ENCODE measurements around the gene TMEM213.

TMEM213 gene

DNA sequence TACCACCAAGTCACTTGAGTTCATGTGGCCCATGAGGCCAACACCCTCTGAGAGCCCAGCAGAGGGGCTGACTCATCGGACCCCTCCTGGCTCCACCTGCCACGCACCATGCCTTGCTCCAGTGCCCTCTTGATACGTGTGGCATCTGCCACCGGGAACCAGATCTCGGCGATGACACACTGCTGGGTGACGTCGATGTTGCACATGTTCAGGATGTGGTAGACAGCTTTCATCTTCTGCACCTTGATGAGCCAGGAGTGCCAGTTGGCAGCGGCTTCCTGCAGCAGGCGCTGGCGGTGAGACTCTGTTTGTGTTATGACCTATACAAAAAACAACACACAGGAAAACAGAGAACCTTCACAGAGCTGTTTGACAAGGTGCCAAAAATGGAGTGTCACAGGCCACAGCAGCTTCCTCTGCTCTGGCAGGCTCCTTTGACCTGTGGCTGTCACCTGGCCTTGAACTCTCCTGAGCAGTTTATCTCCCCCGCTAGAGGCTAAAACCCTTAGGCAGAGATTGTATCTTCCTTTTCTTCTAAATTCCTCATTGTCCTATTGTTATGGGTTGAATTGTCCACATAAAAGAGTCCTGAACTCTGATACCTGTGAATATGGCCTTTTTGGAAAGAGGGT, 45.2 kb upstream of the TMEM213 start:
- Histone ChIP-seq H3K79me2 (ENCODE audit: control insufficient read depth, insufficient read depth, low read length) (no peaks in the 10 kb centered on the region), H3K27me3 (ENCODE audit: insufficient read depth, low read length, poor library complexity) (no peaks in the 10 kb centered on the region), H3K4me2 (ENCODE audit: low read length) (no peak overlapping the region), H2BK5ac (ENCODE audit: low read length) (no peak overlapping the region), H2BK120ac (ENCODE audit: low read depth, low read length) (no peak overlapping the region), H3K4me3 (ENCODE audit: low read length) (no peak overlapping the region), H3K9ac (ENCODE audit: low read length) (no peak overlapping the region), H3K4ac (ENCODE audit: low read depth, low read length) (no peak overlapping the region), H3K23ac (ENCODE audit: low read length) (no peak overlapping the region), H3K56ac (ENCODE audit: low read length) (no peak overlapping the region), H3K36me3 (ENCODE audit: control insufficient read depth, insufficient read depth, low read length) (no peaks in the 10 kb centered on the region), H2BK15ac (replicated peaks; ENCODE audit: low read depth) (no peak overlapping the region), H3K79me1 (ENCODE audit: low read length) (no peaks in the 10 kb centered on the region), H3K18ac (ENCODE audit: low read length) (no peak overlapping the region), H3K27ac (ENCODE audit: low read depth, low read length) (no peak overlapping the region), H3K4me1 (ENCODE audit: control insufficient read depth, low read depth, low read length) (peaks cover 5% of the 10 kb centered on the region), H4K8ac (ENCODE audit: low read depth, low read length) (no peak overlapping the region), H2AK5ac (ENCODE audit: low read length) (no peak overlapping the region), H4K5ac (ENCODE audit: low read length) (no peak overlapping the region)
- DNase-seq = peak; percentile 71
- WGBS (ENCODE audit: extremely low coverage, insufficient coverage, low lambda C conversion rate) = no CpG with 5 or more reads among the region's 12 CpGs

DNA sequence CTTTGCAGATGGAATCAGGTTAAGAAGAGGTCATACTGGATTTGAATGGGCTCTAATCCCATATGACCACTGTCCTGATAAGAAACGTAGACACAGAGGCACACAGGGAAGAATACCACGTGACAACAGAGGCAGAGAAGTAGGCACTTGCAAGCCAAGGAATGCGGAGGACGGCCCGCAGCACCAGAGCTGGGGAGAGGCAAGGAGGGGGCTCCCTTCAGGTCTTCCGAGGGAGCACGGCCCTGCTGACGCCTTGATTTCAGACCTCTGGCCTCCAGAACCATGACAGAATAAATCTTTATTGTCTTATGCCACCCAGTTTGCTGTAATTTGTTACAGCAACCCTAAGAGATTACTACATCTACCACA, 44.7 kb upstream of the TMEM213 start:
- H3K79me1 ChIP-seq (ENCODE audit: low read length) = no peaks in the 10 kb centered on the region
- no peak overlapping the region for H4K8ac ChIP-seq (ENCODE audit: low read depth, low read length)
- no peak overlapping the region for H3K4me2 ChIP-seq (ENCODE audit: low read length)
- no peak overlapping the region for H4K5ac ChIP-seq (ENCODE audit: low read length)
- WGBS (ENCODE audit: extremely low coverage, insufficient coverage, low lambda C conversion rate) = no CpG with 5 or more reads among the region's 8 CpGs
- H2BK5ac ChIP-seq (ENCODE audit: low read length) = no peak overlapping the region
- no peak for DNase-seq
- H3K79me2 ChIP-seq (ENCODE audit: control insufficient read depth, insufficient read depth, low read length) = no peaks in the 10 kb centered on the region
- H3K18ac ChIP-seq (ENCODE audit: low read length) = no peak overlapping the region
- H3K27ac ChIP-seq (ENCODE audit: low read depth, low read length) = no peak overlapping the region
- H2AK5ac ChIP-seq (ENCODE audit: low read length) = no peak overlapping the region
- peaks cover 5% of the 10 kb centered on the region for H3K4me1 ChIP-seq (ENCODE audit: control insufficient read depth, low read depth, low read length)
- H3K56ac ChIP-seq (ENCODE audit: low read length) = no peak overlapping the region
- no peaks in the 10 kb centered on the region for H3K27me3 ChIP-seq (ENCODE audit: insufficient read depth, low read length, poor library complexity)
- no peak overlapping the region for H3K23ac ChIP-seq (ENCODE audit: low read length)
- H3K9ac ChIP-seq (ENCODE audit: low read length) = no peak overlapping the region
- H3K36me3 ChIP-seq (ENCODE audit: control insufficient read depth, insufficient read depth, low read length) = no peaks in the 10 kb centered on the region
- no peak overlapping the region for H2BK15ac ChIP-seq (replicated peaks; ENCODE audit: low read depth)
- H2BK120ac ChIP-seq (ENCODE audit: low read depth, low read length) = no peak overlapping the region
- H3K4ac ChIP-seq (ENCODE audit: low read depth, low read length) = no peak overlapping the region
- no peak overlapping the region for H3K4me3 ChIP-seq (ENCODE audit: low read length)

DNA sequence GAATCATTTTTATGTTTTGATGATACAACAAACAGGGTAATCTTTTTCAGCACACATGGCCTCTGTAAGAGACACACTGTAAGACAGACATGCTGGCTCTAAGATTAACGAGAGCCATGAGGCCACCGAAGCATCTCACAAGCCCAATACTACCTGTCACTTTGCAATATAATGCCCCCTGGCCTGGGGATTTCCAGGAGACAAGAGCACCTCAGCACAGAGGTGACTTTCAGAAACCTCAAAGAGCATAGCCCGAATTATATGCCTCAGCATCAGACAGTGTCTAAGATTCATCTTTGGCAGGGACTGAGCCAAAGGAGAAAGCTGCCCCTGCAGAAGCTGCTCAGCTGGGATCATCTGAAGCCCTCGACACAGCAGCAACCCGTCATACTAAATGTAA, 44.2 kb upstream of the TMEM213 start:
- no CpG with 5 or more reads among the region's 5 CpGs for WGBS (ENCODE audit: extremely low coverage, insufficient coverage, low lambda C conversion rate)
- Histone ChIP-seq H3K27ac (ENCODE audit: low read depth, low read length) (no peak overlapping the region), H2BK5ac (ENCODE audit: low read length) (no peak overlapping the region), H2AK5ac (ENCODE audit: low read length) (no peak overlapping the region), H3K23ac (ENCODE audit: low read length) (no peak overlapping the region), H2BK15ac (replicated peaks; ENCODE audit: low read depth) (no peak overlapping the region), H3K79me1 (ENCODE audit: low read length) (no peaks in the 10 kb centered on the region), H3K4me1 (ENCODE audit: control insufficient read depth, low read depth, low read length) (peaks cover 5% of the 10 kb centered on the region), H3K18ac (ENCODE audit: low read length) (no peak overlapping the region), H4K8ac (ENCODE audit: low read depth, low read length) (no peak overlapping the region), H3K79me2 (ENCODE audit: control insufficient read depth, insufficient read depth, low read length) (no peaks in the 10 kb centered on the region), H3K27me3 (ENCODE audit: insufficient read depth, low read length, poor library complexity) (no peaks in the 10 kb centered on the region), H3K56ac (ENCODE audit: low read length) (no peak overlapping the region), H2BK120ac (ENCODE audit: low read depth, low read length) (no peak overlapping the region), H3K4ac (ENCODE audit: low read depth, low read length) (no peak overlapping the region), H3K9ac (ENCODE audit: low read length) (no peak overlapping the region), H3K36me3 (ENCODE audit: control insufficient read depth, insufficient read depth, low read length) (no peaks in the 10 kb centered on the region), H4K5ac (ENCODE audit: low read length) (no peak overlapping the region), H3K4me3 (ENCODE audit: low read length) (no peak overlapping the region), H3K4me2 (ENCODE audit: low read length) (no peak overlapping the region)
- DNase-seq = no peak

DNA sequence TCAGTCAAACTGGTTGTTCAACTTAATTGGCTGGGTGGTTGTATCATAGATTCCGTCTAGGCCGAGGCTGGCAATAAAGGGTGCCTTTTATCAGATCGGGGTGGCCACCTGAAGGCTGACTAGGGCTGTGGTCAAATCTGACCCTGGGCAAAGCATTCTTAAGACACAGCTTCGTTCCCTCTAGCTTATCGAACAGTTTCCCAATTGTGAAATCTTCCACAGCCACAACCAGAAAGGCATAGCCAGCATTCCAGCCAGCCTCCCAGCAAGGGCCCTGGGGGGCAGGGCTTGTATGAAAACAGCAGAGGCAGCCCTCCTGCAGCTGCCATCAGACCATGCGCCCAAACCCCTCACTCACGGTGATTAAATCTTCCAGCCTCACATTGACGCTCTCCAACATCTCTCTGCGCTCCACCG, 42.5 kb upstream of the TMEM213 start:
- no peaks in the 10 kb centered on the region for H3K36me3 ChIP-seq (ENCODE audit: control insufficient read depth, insufficient read depth, low read length)
- H3K9ac ChIP-seq (ENCODE audit: low read length) = no peak overlapping the region
- no peak overlapping the region for H4K8ac ChIP-seq (ENCODE audit: low read depth, low read length)
- no peak overlapping the region for H3K23ac ChIP-seq (ENCODE audit: low read length)
- H2AK5ac ChIP-seq (ENCODE audit: low read length) = no peak overlapping the region
- H2BK5ac ChIP-seq (ENCODE audit: low read length) = no peak overlapping the region
- no peaks in the 10 kb centered on the region for H3K79me2 ChIP-seq (ENCODE audit: control insufficient read depth, insufficient read depth, low read length)
- H3K4me2 ChIP-seq (ENCODE audit: low read length) = no peak overlapping the region
- peaks cover 5% of the 10 kb centered on the region for H3K4me1 ChIP-seq (ENCODE audit: control insufficient read depth, low read depth, low read length)
- no peak overlapping the region for H2BK15ac ChIP-seq (replicated peaks; ENCODE audit: low read depth)
- no peak overlapping the region for H3K27ac ChIP-seq (ENCODE audit: low read depth, low read length)
- no peak overlapping the region for H3K18ac ChIP-seq (ENCODE audit: low read length)
- H3K4ac ChIP-seq (ENCODE audit: low read depth, low read length) = no peak overlapping the region
- WGBS (ENCODE audit: extremely low coverage, insufficient coverage, low lambda C conversion rate) = no CpG with 5 or more reads among the region's 10 CpGs
- no peak overlapping the region for H3K4me3 ChIP-seq (ENCODE audit: low read length)
- no peak overlapping the region for H4K5ac ChIP-seq (ENCODE audit: low read length)
- H3K27me3 ChIP-seq (ENCODE audit: insufficient read depth, low read length, poor library complexity) = no peaks in the 10 kb centered on the region
- no peaks in the 10 kb centered on the region for H3K79me1 ChIP-seq (ENCODE audit: low read length)
- no peak overlapping the region for H2BK120ac ChIP-seq (ENCODE audit: low read depth, low read length)
- peak; percentile 48 for DNase-seq
- no peak overlapping the region for H3K56ac ChIP-seq (ENCODE audit: low read length)

DNA sequence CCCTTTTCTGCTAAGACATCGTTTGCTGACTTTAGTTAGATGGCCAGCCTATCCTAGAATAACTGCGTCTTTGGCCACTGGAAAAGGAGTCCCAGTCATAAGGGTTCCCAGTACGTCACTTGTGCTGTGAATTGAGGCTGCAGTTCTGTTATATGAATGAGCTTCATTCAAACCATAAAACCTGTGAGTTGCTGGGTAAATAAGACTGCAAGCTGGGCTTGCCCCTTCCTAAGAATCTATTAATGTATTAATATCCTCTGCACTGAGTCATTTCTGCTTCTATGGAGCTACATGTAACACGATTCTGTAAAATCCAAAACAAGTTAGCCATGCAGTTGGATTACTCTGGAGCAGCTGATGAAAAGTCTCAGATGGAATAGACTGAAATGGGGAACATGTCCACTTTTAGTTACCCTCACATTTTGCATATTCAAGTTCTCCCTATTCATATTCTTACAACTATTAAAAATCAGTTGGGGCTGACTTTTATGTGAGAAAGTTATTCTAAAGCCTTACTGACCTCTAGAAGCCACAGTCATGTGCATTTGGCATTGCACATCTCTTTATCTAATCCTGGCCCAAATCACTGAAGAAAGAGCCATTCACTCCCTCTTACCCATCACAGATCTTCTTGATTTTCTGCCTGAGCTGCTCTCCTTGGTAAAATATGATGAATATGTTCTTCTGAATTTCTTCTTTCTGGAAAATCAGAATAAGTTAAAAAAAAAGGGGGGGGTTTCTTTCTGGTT, 41.8 kb upstream of the TMEM213 start:
- Histone ChIP-seq H3K4me2 (ENCODE audit: low read length) (no peak overlapping the region), H2BK120ac (ENCODE audit: low read depth, low read length) (no peak overlapping the region), H2BK15ac (replicated peaks; ENCODE audit: low read depth) (no peak overlapping the region), H4K5ac (ENCODE audit: low read length) (no peak overlapping the region), H3K4me3 (ENCODE audit: low read length) (no peak overlapping the region), H4K8ac (ENCODE audit: low read depth, low read length) (no peak overlapping the region), H3K9ac (ENCODE audit: low read length) (no peak overlapping the region), H3K56ac (ENCODE audit: low read length) (no peak overlapping the region), H3K79me1 (ENCODE audit: low read length) (no peaks in the 10 kb centered on the region), H3K4ac (ENCODE audit: low read depth, low read length) (no peak overlapping the region), H2BK5ac (ENCODE audit: low read length) (no peak overlapping the region), H3K27me3 (ENCODE audit: insufficient read depth, low read length, poor library complexity) (no peaks in the 10 kb centered on the region), H3K27ac (ENCODE audit: low read depth, low read length) (no peak overlapping the region), H3K36me3 (ENCODE audit: control insufficient read depth, insufficient read depth, low read length) (no peaks in the 10 kb centered on the region), H3K79me2 (ENCODE audit: control insufficient read depth, insufficient read depth, low read length) (no peaks in the 10 kb centered on the region), H3K23ac (ENCODE audit: low read length) (no peak overlapping the region), H2AK5ac (ENCODE audit: low read length) (no peak overlapping the region), H3K4me1 (ENCODE audit: control insufficient read depth, low read depth, low read length) (peaks cover 5% of the 10 kb centered on the region), H3K18ac (ENCODE audit: low read length) (no peak overlapping the region)
- WGBS (ENCODE audit: extremely low coverage, insufficient coverage, low lambda C conversion rate) = no CpG with 5 or more reads among the region's 4 CpGs
- DNase-seq = no peak

All from mesendoderm (in vitro differentiated cells).